ENCODE measurements around the gene CPVL. TPM values are rescaled to one million over a fixed set of nuclear protein-coding genes. Genes with fewer than 3 reads are reported as not detected.

Gene CPVL
- total RNA-seq, 1 donor from 2014 or later, result 56.6 TPM

DNA sequence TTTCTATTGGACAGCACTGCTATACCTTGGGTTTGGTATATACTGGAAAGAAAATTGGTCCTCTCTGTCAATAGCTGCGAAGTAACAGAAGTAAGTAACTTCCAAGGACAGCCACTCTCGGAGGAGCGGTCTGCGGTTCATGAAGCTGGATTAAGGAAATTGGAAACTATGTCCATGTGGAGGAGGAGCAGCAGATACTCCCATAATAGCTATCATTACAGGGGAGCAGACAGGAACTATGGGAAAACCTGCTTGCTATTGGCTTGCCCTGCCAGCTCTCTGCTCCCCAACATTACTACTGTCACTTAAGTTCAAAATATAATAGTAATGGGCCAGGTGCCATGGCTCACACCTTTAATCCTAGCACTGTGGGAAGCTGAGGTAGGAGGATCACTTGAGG, 104.3 kb downstream of the CPVL start:
- Histone ChIP-seq H3K36me3 (no peaks in the 10 kb centered on the region), H3K27me3 (no peaks in the 10 kb centered on the region), H3K27ac (no peak overlapping the region), H4K20me1 (ENCODE audit: low read depth) (no peaks in the 10 kb centered on the region), H3K9ac (no peak overlapping the region), H3K4me2 (no peak overlapping the region), H3K79me2 (ENCODE audit: low read depth) (no peaks in the 10 kb centered on the region), H2AFZ (replicated peaks) (no peak overlapping the region), H3K4me1 (peaks cover 34% of the 10 kb centered on the region), H3K9me3 (ENCODE audit: low read depth) (no peaks in the 10 kb centered on the region), H3K4me3 (no peak overlapping the region), H3F3A (ENCODE audit: low read depth) (peaks cover 9% of the 10 kb centered on the region)
- H3K36me3 Mint-ChIP-seq, result peaks cover 1% of the 10 kb centered on the region
- peaks cover 2% of the 10 kb centered on the region for H3K27me3 Mint-ChIP-seq (ENCODE audit: insufficient read depth, low read depth)
- H3K27ac Mint-ChIP-seq, result no peak overlapping the region
- H3K4me1 Mint-ChIP-seq, result peaks cover 65% of the 10 kb centered on the region
- H3K4me3 Mint-ChIP-seq, result no peak overlapping the region
- H3K9me3 Mint-ChIP-seq, result peaks cover 1% of the 10 kb centered on the region
- TF ChIP-seq, protein P1, sequence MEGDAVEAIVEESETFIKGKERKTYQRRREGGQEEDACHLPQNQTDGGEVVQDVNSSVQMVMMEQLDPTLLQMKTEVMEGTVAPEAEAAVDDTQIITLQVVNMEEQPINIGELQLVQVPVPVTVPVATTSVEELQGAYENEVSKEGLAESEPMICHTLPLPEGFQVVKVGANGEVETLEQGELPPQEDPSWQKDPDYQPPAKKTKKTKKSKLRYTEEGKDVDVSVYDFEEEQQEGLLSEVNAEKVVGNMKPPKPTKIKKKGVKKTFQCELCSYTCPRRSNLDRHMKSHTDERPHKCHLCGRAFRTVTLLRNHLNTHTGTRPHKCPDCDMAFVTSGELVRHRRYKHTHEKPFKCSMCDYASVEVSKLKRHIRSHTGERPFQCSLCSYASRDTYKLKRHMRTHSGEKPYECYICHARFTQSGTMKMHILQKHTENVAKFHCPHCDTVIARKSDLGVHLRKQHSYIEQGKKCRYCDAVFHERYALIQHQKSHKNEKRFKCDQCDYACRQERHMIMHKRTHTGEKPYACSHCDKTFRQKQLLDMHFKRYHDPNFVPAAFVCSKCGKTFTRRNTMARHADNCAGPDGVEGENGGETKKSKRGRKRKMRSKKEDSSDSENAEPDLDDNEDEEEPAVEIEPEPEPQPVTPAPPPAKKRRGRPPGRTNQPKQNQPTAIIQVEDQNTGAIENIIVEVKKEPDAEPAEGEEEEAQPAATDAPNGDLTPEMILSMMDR (IDR thresholded peaks at IDR 0.05), result no peak
- TF ChIP-seq EZH2 (IDR thresholded peaks at IDR 0.05) (no peak), EZH2phosphoT487 (IDR thresholded peaks at IDR 0.05) (no peak)
- no peak for DNase-seq (ENCODE audit: low spot score)

DNA sequence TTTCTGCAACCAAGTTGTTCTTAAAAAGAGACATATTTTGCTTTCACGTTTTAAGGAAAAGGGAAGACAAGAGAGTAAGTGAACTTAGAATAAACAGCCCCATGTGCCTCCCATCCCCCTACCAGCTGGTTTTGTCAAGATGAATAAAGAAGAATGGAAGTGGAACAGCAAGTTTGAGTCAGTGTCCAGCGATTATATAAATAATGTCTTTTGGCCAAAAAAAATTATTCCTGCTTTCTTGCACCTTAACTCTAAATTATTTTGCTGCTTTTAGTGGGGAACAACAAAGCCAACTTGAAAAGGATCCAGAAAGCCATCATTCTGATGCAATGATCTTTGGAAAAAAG, 105.8 kb downstream of the CPVL start:
- no peak for DNase-seq (ENCODE audit: low spot score)
- Histone ChIP-seq H3K27ac (no peak overlapping the region), H3K79me2 (ENCODE audit: low read depth) (no peaks in the 10 kb centered on the region), H3K27me3 (no peaks in the 10 kb centered on the region), H3K9me3 (ENCODE audit: low read depth) (no peaks in the 10 kb centered on the region), H3K36me3 (no peaks in the 10 kb centered on the region), H3K9ac (no peak overlapping the region), H3K4me1 (peaks cover 34% of the 10 kb centered on the region), H3K4me2 (no peak overlapping the region), H4K20me1 (ENCODE audit: low read depth) (no peaks in the 10 kb centered on the region), H2AFZ (replicated peaks) (no peak overlapping the region), H3K4me3 (no peak overlapping the region), H3F3A (ENCODE audit: low read depth) (peaks cover 9% of the 10 kb centered on the region)
- H3K27me3 Mint-ChIP-seq (ENCODE audit: insufficient read depth, low read depth), result peaks cover 2% of the 10 kb centered on the region
- peaks cover 74% of the 10 kb centered on the region for H3K4me1 Mint-ChIP-seq
- TF ChIP-seq EZH2 (IDR thresholded peaks at IDR 0.05) (no peak), EZH2phosphoT487 (IDR thresholded peaks at IDR 0.05) (no peak)
- TF ChIP-seq, protein P1 (IDR thresholded peaks at IDR 0.05), result no peak
- no peaks in the 10 kb centered on the region for H3K9me3 Mint-ChIP-seq
- no peaks in the 10 kb centered on the region for H3K36me3 Mint-ChIP-seq
- peak overlapping the region; percentile 51 for H3K27ac Mint-ChIP-seq
- no peak overlapping the region for H3K4me3 Mint-ChIP-seq

DNA sequence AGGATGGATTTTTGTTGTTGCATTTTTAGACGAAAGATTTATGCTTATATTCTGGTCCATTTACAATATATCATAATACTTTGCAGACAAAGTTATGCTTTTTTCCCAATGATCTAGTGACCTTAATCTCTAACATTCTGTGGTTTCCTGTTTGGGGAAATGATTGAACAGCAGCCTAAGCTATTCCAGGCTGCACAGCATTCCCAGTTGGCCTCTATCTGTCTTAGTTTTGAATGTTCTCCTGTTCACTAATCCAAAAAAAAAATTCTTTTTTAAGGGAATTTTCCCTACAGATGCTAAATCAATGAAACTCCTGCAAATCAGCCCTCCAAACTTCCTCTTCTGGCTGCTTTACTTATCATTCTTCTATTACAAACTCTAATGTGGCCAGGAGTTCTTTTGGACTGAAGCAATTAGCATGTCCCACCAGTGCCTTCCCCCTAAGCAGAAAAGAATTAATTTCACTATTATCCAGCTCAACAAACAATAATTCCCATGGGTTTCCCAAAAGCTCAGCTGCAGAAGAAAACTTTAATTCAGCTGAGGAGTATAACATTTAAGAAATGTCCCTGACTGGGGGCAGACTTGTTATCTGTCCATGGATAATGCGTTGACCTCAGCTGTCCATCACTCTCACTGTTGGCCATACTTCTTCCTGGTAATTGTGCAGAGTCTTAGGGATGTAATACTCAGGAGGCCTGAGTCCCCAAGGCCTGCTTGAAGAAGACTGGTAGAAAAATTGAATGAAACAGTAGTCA, 106.3 kb downstream of the CPVL start:
- Mint-ChIP-seq H3K36me3 (no peaks in the 10 kb centered on the region), H3K27ac (peak overlapping the region; percentile 51), H3K4me3 (no peak overlapping the region), H3K27me3 (ENCODE audit: insufficient read depth, low read depth) (peaks cover 2% of the 10 kb centered on the region), H3K4me1 (peaks cover 74% of the 10 kb centered on the region), H3K9me3 (no peaks in the 10 kb centered on the region)
- Histone ChIP-seq H3K36me3 (no peaks in the 10 kb centered on the region), H3K9ac (no peak overlapping the region), H3F3A (ENCODE audit: low read depth) (peaks cover 9% of the 10 kb centered on the region), H4K20me1 (ENCODE audit: low read depth) (no peaks in the 10 kb centered on the region), H3K4me1 (peaks cover 34% of the 10 kb centered on the region), H3K4me2 (no peak overlapping the region), H3K79me2 (ENCODE audit: low read depth) (no peaks in the 10 kb centered on the region), H3K27ac (no peak overlapping the region), H3K27me3 (no peaks in the 10 kb centered on the region), H3K4me3 (no peak overlapping the region), H3K9me3 (ENCODE audit: low read depth) (no peaks in the 10 kb centered on the region), H2AFZ (replicated peaks) (no peak overlapping the region)
- DNase-seq (ENCODE audit: low spot score), result no peak
- TF ChIP-seq, protein P1 (IDR thresholded peaks at IDR 0.05), result no peak
- TF ChIP-seq EZH2 (IDR thresholded peaks at IDR 0.05) (no peak), EZH2phosphoT487 (IDR thresholded peaks at IDR 0.05) (no peak)

Data from neural progenitor cell (in vitro differentiated cells).